Aorta (tissue), 5 donors: ENCODE measurements around the gene PPP1R13L. TPM values are rescaled to one million over a fixed set of nuclear protein-coding genes. Genes with fewer than 3 reads are reported as not detected.

Experiments used
- ATAC-seq: fragments of 200-7000 bp; cut with Tn5 transposase; one replicate; pipeline ENCODE4 v1.9.1; 2022; ENCODE audit warnings: moderate library complexity; ENCODE audit not compliant: low FRiP score
- DNase-seq, 2 donors: peaks; one replicate each; pipeline ENCODE4 v3.0.0-alpha.2; 2020
- H3K27ac ChIP-seq, 2 donors: one replicate each; pipeline ENCODE4 v1.5.1; 2013; ENCODE audit warnings: low read length in 2 of 2, mild to moderate bottlenecking in 2 of 2, moderate library complexity in 2 of 2, control low read depth in 1 of 2, inconsistent platforms in 1 of 2, low read depth in 1 of 2
- H3K27me3 ChIP-seq, 2 donors: one replicate each; pipeline ENCODE4 v1.6.1; 2013; ENCODE audit warnings: control low read depth in 1 of 2, low read length in 1 of 2, mild to moderate bottlenecking in 1 of 2, moderate library complexity in 1 of 2; ENCODE audit not compliant: insufficient read depth in 2 of 2, control insufficient read depth in 1 of 2
- H3K36me3 ChIP-seq, 2 donors: one replicate each; pipeline ENCODE4 v1.6.1; 2013; ENCODE audit warnings: control low read depth in 1 of 2, low read length in 1 of 2, mild to moderate bottlenecking in 1 of 2; ENCODE audit not compliant: insufficient read depth in 2 of 2, control insufficient read depth in 1 of 2
- H3K4me1 ChIP-seq, 2 donors: one replicate each; pipeline ENCODE4 v1.6.1; 2013; ENCODE audit warnings: low read length in 2 of 2, control low read depth in 1 of 2, mild to moderate bottlenecking in 1 of 2, moderate library complexity in 1 of 2; ENCODE audit not compliant: insufficient read depth in 2 of 2, control insufficient read depth in 1 of 2
- H3K4me3 ChIP-seq, 2 donors: one replicate each; pipeline ENCODE4 v1.5.1; 2013; ENCODE audit warnings: low read length in 2 of 2, control low read depth in 1 of 2, mild to moderate bottlenecking in 1 of 2
- H3K9me3 ChIP-seq: one replicate; pipeline ENCODE4 v1.6.1; 2013; ENCODE audit warnings: mild to moderate bottlenecking, low read length; ENCODE audit not compliant: control insufficient read depth
- WGBS, 2 donors: extraction: QIAGEN DNeasy Blood & Tissue Kit; methylation state at CpG; one replicate each; pipeline ENCODE4 v1.1.7; 2013; 5-methylcytosine and 5-hydroxymethylcytosine counted together
- intact Hi-C, 2 donors: fragments of 100-400 bp; cut with DNase I; formaldehyde crosslinking; loops; one replicate each; pipeline versions ENCODE4 v1.14.2 to v1.15.0; 2022
- polyA plus RNA-seq, 2 donors: library from polyadenylated mRNA; stranded (reverse); fragments of 200-250 nt; gene quantifications; one replicate each; pipeline ENCODE4 v1.2.3, GENCODE V29; 2013
- total RNA-seq, 2 donors: library from RNA; stranded (reverse); fragmentation: NEBNext Ultra II Directional; extraction: Animal tissue kit (Norgen Biotek cat#: 25700); gene quantifications; one replicate each; pipeline ENCODE4 v1.2.1, GENCODE V29; 2021
- donor health status: healthy with polysubstance abuse.
- donor health status: Bipolar disorder and iron deficiency.
- donor health status: DM: no; HTN: no; CAD: no.
- donor health status: DM: no; HTN: no; CAD: no.
- donor health status: DM: yes; HTN: yes; CAD: no.

Gene PPP1R13L
- total and polyA plus RNA-seq, 4 donors = 11.1 to 153 (median 70.3) TPM

- H3K9me3 ChIP-seq = no peaks in the 10 kb centered on the region
- no peaks in the 10 kb centered on the region for H3K36me3 ChIP-seq
- DNase-seq (peak; percentile 95 to 96), ATAC-seq (peak; percentile 92)
- 0% methylated on average over 48 of the region's 48 CpGs for WGBS, 2 donors
- peak overlapping the region; percentile 64 to 87 for H3K27ac ChIP-seq
- H3K27me3 ChIP-seq = no peaks in the 10 kb centered on the region
- intact Hi-C loops = loop anchor here in 1 of 2 donors (1.0 kb wide), 1 partner anchor 19 kb away; no protein-coding TSS in a partner anchor
- H3K4me3 ChIP-seq = peak overlapping the region; percentile 48 to 61
- peaks cover 0 to 4% of the 10 kb centered on the region in 2 donors for H3K4me1 ChIP-seq
Observed at GRCh38 chr19:45405435-45406225, 761 bp upstream of the PPP1R13L start.

- intact Hi-C loops = no loop called here
- Histone ChIP-seq H3K27ac (no peak overlapping the region), H3K9me3 (no peaks in the 10 kb centered on the region), H3K4me3 (peak overlapping the region; percentile 45 to 61), H3K4me1 (peaks cover 0 to 4% of the 10 kb centered on the region in 2 donors), H3K27me3 (no peaks in the 10 kb centered on the region), H3K36me3 (no peaks in the 10 kb centered on the region)
- 14 to 15% methylated on average over 25 of the region's 25 CpGs for WGBS, 2 donors
- ATAC-seq (no peak), DNase-seq (peak; percentile 70 to 86)
Observed at GRCh38 chr19:45403781-45404556, 900 bp downstream of the PPP1R13L start.

GRCh38 chr19:45403272-45403671, 1.6 kb downstream of the PPP1R13L start:
- intact Hi-C loops = no loop called here
- Histone ChIP-seq H3K27me3 (no peaks in the 10 kb centered on the region), H3K4me3 (no peak overlapping the region), H3K27ac (no peak overlapping the region), H3K9me3 (no peaks in the 10 kb centered on the region), H3K4me1 (peaks cover 0 to 4% of the 10 kb centered on the region in 2 donors), H3K36me3 (no peaks in the 10 kb centered on the region)
- WGBS, 2 donors = 26 to 29% methylated on average over 4 of the region's 4 CpGs
- DNase-seq (no peak), ATAC-seq (no peak)

- no peaks in the 10 kb centered on the region for H3K27me3 ChIP-seq
- no peaks in the 10 kb centered on the region for H3K9me3 ChIP-seq
- ATAC-seq (no peak), DNase-seq (peak in 1 of 2 donors; percentile 82)
- no peak overlapping the region for H3K4me3 ChIP-seq
- H3K36me3 ChIP-seq = no peaks in the 10 kb centered on the region
- H3K4me1 ChIP-seq = peaks cover 0 to 4% of the 10 kb centered on the region in 2 donors
- WGBS, 2 donors = 40 to 42% methylated on average over 31 to 40 of the region's 40 CpGs
- H3K27ac ChIP-seq = no peak overlapping the region
- intact Hi-C loops = no loop called here
Observed at GRCh38 chr19:45402298-45403061, 2.4 kb downstream of the PPP1R13L start.

- 89 to 91% methylated on average over 6 of the region's 6 CpGs for WGBS, 2 donors
- H3K4me1 ChIP-seq = peaks cover 0 to 4% of the 10 kb centered on the region in 2 donors
- H3K27me3 ChIP-seq = no peaks in the 10 kb centered on the region
- no peak overlapping the region for H3K4me3 ChIP-seq
- intact Hi-C loops = no loop called here
- H3K9me3 ChIP-seq = no peaks in the 10 kb centered on the region
- DNase-seq (no peak), ATAC-seq (no peak)
- no peaks in the 10 kb centered on the region for H3K36me3 ChIP-seq
- H3K27ac ChIP-seq = no peak overlapping the region
Observed at GRCh38 chr19:45401815-45402214, 3.1 kb downstream of the PPP1R13L start.

GRCh38 chr19:45400192-45400591, 4.7 kb downstream of the PPP1R13L start:
- no peaks in the 10 kb centered on the region for H3K27me3 ChIP-seq
- intact Hi-C loops = no loop called here
- 87 to 95% methylated on average over 6 of the region's 6 CpGs for WGBS, 2 donors
- no peak for DNase-seq
- no peak overlapping the region for H3K4me3 ChIP-seq
- H3K9me3 ChIP-seq = no peaks in the 10 kb centered on the region
- no peak for ATAC-seq
- no peaks in the 10 kb centered on the region for H3K36me3 ChIP-seq
- H3K4me1 ChIP-seq = peaks cover 0 to 4% of the 10 kb centered on the region in 2 donors
- H3K27ac ChIP-seq = no peak overlapping the region

GRCh38 chr19:45395821-45396617, 8.8 kb downstream of the PPP1R13L start:
- ATAC-seq (no peak), DNase-seq (no peak)
- Histone ChIP-seq H3K36me3 (peaks cover 0 to 1% of the 10 kb centered on the region in 2 donors), H3K9me3 (no peaks in the 10 kb centered on the region), H3K27ac (no peak overlapping the region), H3K4me3 (no peak overlapping the region), H3K27me3 (no peaks in the 10 kb centered on the region), H3K4me1 (no peaks in the 10 kb centered on the region)
- WGBS, 2 donors = 80 to 81% methylated on average over 58 to 59 of the region's 59 CpGs
- intact Hi-C loops = no loop called here
